ENCODE results near the gene E2F7. TPM values are rescaled to one million over a fixed set of nuclear protein-coding genes. Genes with fewer than 3 reads are reported as not detected.

The E2F7 gene
- total RNA-seq, 1 donor from 2014 or later: 0.14 TPM

DNA sequence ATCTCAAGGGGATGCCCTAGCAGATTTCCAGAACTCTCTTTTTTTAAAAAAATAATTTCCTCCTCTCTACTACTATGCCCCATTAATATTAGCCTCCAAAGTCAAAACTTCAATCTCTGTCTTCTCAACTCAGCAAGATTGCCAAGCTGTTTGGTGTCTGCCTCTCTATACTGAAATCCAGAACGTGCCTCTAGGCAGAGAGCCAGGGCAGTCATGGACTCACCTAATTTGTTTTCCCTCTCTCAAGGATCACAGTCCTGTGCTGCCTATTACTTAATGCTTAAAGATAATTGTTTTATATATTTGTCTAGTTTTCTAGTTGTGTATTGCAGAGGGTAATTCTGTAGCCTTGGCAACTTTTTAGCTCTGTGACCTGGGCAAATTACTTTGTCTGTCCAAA lies 74.7 kb downstream of the E2F7 start:
- no peak for ATAC-seq
- intact Hi-C loops (cut with DNase I): no loop called here

DNA sequence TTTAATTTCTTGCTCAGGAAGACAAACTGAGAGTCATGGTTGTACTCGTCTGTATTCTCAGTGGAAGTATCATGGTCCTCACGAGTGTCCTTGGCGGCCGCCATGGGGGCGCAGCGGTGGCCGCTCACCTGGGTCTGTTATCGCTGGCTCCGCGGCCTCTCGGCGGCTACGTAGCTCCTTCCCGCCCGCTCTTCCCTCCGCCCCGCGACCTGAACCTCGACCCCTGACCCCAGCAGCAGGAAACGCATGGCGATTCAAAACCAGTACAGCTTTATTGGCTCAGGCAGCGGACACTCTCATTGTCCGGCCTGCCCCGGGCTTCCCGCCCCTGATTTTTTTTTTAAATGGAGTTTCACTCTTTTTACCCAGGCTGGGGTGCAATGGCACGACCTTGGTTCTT lies 80.8 kb downstream of the E2F7 start:
- DNase-seq (ENCODE audit: missing footprints) (no peak), ATAC-seq (no peak)
- intact Hi-C loops (cut with DNase I): no loop called here

More for the DNA sequence above, 74.7 kb downstream of the E2F7 start:
- DNase-seq (ENCODE audit: missing footprints): no peak

DNA sequence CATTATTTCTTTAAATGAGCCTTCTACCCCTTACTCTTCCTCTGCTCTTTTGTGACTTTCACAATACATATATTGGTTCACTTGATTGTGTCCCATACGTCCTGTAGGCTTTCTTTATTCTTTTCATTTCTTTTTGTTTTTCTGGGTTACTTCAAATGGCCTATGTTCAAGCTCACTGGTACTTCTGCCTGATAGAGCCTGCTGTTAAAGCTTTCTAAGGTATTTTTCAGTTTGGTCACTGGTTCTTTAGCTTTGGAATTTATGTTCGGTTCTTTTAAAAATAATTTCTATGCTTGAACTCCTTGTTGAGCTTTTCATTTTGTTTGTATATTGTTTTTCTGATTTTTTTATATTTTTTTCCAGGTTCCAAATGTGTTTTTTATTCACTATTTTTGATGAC lies 81.9 kb downstream of the E2F7 start:
- ATAC-seq: no peak
- intact Hi-C loops (cut with DNase I): no loop called here
- no peak for DNase-seq (ENCODE audit: missing footprints)

DNA sequence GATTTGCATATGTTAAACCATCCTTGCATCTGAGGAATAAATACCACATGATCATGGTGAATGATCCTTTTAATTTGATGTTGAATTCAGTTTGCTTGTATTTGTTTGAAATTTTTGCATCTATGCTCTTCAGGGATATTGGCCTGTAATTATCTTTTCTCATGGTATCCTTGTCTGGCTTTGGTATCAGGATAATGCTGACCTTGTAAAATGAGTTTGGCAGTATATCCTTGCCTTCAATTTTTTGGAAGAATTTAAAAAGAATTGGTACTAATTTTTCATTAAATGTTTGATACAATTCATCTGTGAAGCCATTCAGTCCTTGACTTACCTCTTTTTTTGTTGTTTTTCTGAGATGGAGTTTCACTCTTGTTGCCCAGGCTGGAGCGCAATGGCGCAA lies 85.2 kb downstream of the E2F7 start:
- DNase-seq (ENCODE audit: missing footprints): no peak
- intact Hi-C loops (cut with DNase I): no loop called here
- ATAC-seq: no peak

DNA sequence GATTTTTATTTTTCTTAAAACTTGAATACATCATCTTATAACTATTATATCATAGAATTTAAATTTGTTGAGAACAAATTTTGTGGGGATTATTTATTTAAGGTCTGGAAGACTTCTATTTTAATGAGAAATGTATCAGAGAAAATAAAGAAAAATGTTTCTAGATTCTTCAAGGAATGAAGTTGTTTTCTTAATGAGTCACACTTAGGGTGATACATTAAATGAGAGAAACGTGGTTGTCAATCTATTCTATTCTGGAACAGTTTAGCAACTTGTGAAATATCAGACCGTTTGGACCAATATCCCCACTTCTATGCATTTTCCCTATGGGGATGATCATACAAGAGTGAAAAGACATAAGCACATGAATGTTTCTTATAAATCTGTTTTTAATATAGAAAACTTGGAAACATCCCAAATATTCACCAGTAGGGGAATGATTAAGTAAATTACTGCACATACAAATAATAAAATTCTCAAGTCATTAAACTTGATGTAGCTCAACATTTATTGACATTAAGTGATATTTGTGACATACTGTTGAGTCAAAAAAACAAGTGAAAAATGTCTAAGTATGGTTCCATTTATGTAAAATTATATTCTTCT lies 88.5 kb downstream of the E2F7 start:
- ATAC-seq: no peak
- no peak for DNase-seq (ENCODE audit: missing footprints)
- intact Hi-C loops (cut with DNase I): no loop called here

Other genes starting within 250 kb of the E2F7 start
- gene CSRP2, start 186.6 kb downstream of the E2F7 start, total RNA-seq: 55.8 TPM